ENCODE results near the gene DUS1L.

Gene DUS1L

DNA sequence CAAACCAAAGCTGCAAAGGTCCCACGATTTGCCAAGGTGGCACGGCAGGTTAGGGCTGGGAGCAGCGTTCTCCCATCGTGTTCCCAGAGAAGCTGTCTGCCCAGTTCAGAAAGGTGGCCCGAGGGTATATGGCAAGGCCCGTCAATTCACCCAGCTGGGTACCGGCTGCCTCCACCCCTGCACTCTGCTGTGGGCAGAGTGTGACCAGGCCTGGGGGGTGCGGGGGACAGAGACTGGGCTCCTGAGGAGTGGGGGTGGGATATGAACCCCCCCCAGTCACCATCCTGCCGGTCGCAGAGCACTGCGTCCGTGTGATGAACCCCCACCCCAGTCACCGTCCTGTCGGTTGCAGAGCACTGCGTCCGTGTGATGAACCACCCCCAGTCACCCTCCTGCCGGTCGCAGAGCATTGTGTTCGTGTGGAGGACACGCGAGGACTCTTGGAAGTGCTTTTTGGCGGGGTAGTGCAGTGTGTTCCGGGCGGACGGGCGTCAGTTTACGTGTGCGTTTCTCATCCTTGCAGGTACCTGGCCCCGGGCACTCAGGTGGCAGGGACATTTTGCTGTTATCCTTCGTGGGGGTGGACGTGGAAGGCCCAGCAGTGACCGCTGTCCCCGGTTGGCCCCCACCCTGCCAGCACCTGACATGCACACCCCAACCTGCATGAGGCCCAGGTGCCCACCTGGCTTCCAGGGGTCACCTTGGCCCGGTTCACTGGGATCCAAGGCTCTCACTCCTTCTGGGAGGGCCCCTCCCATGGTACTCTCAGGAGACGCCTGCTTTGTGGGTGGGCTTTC lies 35.1 kb upstream of the DUS1L start:
- no peak for DNase-seq

GRCh38 chr17:82098939-82099763 lies 33.5 kb upstream of the DUS1L start:
- DNase-seq, result no peak

DNA sequence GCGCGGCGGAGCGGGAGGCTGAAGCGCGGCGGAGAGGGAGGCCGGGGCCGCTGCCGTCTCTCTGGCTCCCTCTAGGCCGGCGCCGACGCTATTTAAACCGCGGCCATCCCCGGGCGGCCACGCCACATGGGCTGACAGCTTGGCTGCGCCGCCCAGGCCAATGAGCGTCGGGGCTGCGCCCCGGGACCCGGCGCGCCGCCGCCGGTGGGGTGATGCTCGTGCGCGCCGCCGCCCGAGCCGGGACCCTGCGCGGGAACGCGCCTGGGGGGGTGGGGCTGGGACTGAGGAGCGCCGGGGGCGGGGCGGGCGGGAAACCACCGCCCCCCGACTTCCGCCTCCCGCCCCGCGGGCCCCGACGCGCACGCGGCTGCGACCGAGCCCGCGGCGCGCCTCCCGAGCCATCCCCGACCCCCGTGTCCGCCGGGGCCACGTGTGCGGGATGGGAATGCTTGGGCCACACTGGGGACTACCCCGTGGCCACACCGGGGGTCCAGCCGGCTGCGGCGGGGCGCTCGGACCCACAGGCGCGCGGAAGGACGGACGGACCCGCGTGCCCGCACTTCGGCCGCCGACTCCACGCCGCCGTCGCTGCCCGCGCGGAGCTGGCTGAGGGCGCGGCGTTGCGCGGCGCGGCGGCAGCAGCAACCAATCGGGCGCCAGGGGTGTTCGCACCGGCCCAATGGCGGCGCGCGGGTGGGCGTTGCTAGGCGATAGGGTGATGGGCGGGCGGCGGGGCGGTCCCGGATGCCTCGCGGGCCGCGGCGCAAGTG lies 32.8 kb upstream of the DUS1L start, which contains the start of gene FASN:
FASN (minus strand) TSS at position 68 of the 770 bp plus-strand sequence. CDS start 1,791 bp downstream, outside the sequence.
- DNase-seq, result peak; percentile 91

DNA sequence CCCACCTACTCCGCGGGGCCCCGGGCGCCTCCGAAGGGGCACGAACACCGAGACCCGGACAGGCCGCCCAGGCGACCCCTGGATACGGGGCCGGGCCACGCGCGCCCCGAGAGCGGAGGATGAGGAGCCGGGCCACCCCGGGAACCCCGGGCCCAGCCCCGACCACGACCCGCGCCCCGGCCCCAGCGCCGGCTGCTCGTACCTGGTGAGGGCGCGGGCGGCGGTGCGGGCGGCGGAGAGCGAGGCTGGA lies 32.2 kb upstream of the DUS1L start:
- no peak for DNase-seq

DNA sequence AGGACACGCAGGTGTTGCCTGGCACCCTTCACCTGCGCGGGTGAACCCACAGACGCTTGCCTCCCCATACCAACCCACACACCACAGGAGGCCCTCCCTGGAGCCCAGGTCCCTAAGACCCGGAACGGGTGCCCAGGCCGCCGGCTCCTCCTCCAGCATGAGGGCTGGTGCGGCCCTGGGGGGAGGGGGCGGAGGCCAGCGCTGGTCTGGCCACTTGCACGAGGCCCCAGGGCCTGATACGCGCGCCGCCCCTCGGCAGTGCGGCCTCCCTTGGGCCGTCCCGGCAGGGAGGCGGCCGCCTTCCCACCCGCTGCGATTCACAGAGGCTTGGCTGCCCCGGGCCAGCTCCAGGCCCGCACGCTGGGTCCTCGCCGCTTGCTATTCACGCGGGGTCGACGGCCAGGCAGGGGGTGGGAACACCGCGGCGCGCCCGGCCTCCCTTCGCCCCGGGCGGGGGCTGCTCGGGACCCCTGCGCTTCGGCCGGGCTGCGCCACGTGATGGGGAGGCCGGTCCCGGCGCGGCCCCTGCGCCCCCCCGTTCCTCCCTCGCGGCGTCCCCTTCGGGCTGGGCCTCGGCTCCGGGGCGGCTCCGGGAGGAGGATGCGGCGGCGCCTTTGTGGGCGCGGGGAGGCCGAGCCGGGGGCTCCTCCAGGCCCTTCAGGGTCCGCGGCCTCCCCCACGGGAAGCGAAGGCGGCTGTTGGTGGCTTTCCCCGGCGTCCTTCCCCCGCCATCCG lies 31.7 kb upstream of the DUS1L start:
- DNase-seq, result no peak

DNA sequence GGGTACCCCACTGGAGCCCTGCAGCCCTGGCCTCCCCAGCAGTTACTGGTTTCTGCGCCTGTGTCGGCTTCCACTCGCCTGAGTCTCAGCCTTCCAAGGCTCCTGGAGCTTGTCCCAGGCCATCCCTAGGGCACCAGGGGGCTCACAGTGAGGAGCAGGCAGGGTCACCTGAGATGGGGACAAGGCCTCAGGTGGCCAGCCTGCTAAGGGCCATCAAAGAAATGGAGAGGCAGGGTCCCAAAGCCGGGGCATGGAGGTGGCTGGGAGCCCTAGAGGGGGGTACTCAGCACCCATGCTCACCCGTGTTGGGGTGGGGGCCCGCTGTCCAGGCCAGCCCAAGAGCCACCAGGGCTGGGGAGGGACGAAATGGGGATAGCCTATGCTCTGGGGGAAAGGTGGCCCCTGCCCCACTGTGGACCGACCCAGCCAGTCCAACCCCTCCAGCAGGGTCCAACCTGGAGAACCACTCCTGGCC lies 31.1 kb upstream of the DUS1L start:
- no peak for DNase-seq

GRCh38 chr17:82095777-82096708 lies 30.4 kb upstream of the DUS1L start:
- DNase-seq, result no peak

GRCh38 chr17:82094931-82095776 lies 29.6 kb upstream of the DUS1L start:
- DNase-seq, result no peak

- no peak for DNase-seq
Observed at GRCh38 chr17:82092995-82093751, 27.6 kb upstream of the DUS1L start.

DNA sequence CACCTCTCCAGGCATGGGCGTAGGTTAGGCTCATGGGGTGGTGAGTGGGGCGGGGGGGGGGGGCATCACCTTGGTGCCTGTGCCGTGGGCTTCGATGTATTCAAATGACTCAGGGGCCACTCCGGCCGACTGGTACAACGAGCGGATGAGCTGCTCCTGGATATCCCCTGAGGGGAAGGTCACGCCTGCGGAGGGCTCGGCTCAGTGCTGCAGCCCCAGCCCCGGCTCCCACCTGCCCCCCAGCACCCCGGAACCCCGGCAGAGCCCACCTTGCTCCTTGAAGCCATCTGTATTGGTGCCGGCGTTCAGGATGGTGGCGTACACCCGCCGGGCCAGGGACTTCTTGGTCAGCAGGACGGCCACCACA lies 27.0 kb upstream of the DUS1L start:
- DNase-seq, result no peak

GRCh38 chr17:82092094-82092586 lies 26.5 kb upstream of the DUS1L start:
- no peak for DNase-seq

DNA sequence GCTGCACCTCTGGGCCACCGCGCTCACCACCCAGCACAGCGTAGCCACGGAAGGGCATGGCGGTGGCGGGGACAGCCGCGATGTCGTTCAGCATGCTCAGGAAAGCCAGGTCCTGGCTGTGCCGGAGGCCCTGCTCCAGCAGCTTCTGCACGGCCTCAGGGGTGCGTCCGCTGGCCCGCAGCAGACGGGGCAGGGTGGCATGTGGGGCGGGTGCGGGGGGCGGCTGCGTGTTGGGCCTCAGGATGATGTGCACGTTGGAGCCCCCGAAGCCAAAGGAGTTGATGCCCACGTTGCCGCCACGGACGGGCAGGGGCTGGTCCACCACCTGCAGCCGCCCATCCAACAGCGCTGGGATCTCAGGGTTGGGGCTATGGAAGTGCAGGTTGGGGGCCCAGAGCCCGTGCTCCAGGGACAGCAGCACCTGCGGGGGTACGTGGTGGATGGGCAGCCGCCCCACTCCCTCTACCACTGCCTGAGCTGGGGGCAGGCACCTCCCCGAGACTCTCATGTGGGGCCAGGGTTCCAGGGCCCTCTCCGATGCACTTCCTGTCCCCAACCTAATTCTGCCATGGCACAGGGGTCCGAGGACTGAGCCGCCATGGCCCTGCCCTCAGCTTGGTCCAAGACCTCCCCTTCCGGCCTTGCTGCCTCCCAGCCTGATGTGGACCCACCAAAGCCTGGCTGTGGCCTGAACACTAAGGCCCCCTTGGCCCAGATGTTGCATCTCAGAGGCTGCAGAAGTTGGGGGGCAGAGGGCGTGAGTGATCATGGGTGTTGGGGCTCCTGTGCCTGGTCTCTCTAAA lies 25.9 kb upstream of the DUS1L start:
- no peak for DNase-seq

DNA sequence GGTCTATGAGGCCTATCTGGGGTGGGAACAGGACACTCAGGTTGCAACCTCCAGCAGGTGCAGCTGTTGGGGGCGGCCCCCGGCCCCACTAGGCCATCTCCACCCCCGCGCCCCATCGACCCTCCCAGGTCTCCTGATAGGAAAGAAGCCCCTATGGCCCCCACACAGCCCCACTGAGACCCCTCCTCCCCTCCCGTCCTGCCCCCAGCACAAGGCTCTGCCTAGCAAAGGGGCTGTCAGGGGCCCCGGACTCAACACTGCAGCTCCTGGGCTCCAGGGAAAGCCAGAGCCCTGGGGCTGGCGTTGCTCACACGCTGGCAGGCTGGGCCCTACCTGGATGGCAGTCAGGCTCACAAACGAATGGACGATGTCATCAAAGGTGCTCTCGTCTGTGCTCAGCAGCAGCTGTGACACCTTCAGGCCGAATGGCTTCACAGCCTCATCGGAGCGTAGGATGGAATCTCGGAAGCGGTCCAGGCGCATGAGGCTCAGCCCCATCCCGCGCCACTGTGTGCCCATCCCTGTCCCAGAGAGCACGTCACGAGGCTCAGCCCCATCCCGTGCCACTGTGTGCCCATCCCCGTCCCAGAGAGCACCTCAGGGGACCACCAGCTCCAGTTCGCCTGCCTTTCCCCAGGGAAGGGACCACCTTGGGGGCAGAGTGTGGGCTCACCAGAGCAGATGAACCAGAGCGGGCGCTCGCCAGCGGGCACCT lies 25.1 kb upstream of the DUS1L start:
- no peak for DNase-seq

DNA sequence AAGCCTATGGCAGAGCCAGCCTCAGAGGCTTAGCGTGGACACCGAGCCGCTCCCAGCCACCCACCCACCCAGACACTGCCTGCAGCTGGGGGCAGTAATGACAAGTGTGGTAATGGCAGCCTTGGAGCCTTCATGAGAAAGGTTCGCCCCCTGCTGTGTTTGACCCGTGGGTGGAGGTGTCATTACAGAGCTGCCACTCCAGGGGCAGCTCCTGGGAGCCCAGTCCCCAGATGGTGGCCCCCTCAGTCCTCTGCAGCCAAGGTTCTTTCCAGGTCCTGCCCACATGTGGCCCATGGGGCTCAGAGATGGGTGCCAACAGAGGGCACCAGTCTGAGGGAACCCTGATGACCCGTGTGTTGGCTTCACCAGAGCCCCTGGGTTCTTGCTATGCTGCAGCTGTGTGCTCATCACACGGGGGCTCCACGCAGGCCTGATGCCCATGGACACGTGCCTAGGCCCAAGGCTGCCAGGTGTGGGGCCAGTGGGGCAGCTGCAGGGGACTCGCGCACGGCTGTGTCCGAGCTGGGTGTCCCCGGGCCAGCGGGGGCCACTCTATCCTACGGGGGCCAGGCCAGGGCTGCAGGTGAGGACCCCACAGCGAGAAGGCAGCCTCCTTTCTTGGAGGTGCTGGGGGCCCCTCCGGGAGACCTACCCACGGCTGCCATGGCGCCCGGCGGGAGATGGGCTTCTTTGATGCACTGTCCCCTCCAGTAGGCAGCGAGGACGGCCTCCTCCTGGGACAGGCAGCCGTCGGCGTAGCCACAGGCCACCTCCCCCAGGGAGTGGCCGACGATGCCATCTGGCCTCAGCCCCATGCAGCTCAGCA lies 24.3 kb upstream of the DUS1L start:
- no peak for DNase-seq

DNA sequence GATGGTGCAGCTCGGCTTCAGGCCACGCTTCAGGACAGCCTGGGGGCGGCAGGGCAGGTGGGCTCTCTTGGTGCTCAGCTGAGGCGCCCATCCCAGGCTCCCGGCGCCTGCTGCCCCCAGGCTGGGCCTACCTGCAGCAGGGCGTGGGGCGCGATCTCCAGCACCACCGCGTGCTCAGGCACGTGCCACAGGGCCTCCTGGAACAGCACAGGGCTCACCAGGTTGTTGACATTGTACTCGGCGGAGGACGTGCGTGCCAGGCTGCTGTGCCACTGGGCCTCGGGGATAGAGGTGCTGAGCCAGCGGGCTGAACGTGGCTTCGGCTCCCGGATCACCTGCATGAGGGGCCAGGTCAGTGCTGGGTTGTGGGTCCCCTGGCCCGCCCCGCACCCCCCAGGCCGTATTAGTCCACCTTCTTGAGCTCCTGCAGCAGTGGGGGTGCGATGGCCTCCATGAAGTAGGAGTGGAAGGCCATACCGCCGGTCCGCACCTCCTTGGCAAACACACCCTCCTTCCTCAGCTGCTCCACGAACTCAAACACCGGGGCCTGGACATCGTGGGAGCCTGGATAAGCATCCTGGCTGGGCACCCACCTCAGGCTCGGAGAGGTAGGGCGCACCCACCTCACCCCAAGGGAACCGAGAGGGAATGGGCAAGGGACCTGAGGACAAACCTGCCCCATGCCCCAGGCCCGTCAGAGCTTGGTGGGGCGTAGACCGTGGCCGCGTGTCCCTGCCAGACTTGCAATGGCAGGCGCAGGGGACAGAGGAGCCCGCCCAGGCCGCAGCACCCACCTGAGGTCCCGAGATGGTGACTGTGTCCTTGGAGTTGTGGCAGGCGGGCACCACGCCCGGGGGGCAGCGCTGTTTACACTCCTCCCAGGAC lies 23.5 kb upstream of the DUS1L start:
- DNase-seq, result no peak
